ENCODE data around the gene KLF15.
A peak's percentile ranks its signal among the peaks of the same experiment; 100 is the strongest.

Gene KLF15

DNA sequence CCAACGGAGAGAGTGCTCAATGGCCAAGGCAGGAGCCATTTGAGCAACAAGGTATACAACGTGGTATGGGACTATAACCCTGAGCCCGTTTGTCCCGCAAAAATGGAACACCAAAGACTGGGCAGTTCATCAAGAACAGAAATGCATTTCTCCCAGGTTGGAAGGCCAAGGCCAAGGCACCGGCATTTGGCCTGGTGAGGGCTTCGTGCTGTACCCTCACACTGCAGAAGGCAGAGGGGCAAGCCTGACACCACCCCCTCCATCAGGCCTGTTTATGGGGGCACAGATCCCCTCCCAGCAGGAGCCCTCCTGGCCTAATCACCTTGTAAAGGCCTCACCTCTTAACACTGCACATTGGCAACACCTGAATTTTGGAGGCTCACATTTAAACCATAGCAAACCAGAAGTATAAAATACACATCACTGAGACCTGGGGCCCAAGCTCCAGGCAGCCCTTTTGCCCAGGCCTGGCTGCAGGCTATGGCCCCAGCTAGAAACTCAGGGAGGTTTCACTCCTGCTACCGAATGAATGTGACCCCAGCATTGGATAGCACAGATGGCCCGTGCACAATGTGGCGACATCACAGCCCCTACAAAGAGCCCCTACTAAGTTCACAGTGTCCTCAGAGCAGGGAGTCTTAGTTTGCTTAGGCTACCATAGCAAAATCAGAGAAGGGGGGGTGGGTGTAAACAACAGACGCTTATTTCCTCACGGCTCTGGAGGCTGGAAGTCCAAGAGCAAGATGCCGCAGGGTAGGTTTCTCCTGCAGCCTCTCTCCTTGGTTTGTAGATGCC is 47.1 kb downstream of the KLF15 start:
- no peak overlapping the region for H3K27ac ChIP-seq
- DNase-seq (ENCODE audit: low read depth, low spot score) = no peak

DNA sequence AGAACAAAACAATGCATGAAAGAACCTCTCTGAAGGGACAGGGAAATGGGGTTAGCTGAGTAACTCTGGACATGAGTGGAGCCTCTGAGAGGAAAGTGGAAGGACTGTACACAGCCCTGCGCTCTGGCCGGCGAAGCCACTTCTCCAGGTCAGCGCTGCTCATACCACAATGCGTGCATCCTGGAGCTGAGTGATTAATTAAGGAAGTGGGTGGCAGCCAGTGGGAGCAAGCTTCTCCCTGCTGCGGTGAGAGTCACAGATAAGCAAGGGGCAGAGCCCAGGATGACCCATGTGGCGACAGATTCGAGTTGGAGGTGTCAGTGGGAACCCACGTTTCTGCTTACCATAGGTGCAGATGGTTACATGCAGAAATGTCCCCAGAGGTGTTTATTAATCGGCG is 48.0 kb downstream of the KLF15 start:
- no peak for DNase-seq (ENCODE audit: low read depth, low spot score)
- H3K27ac ChIP-seq = no peak overlapping the region

DNA sequence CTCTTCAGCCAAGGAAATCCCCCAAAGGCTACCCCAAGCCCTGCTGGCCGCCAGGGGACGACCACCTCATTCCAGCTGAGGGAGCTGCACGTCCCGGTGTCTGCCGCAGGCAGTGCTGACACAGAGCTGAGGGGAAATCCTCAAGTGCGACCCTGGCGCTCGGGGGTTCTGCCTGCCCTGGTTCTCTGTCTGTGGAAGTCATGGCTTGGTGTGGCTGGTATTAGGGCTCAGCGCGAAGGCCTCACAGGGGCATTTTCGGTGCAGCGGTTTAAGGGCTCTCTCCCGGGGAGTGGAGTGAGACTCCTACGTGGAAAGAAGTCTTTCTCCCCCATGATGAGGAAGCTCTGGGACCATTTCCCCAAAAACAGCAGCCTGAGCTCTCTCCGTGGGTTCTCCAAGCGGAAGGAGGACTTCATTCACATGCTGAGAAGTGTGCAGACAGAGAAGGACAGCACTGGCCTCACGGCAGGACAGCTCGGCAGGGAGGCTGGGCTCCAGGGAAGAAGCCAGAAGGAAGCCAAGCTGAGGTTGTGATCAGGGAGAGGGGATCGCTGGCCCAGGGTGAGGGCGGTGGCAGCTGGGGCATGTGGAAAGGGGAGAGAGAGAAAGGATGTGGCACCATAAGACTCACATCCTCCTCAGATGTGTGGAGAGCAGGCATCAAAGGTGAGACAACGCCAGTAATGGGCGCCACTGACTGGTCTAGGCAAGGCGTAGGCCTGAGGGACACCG is 48.6 kb downstream of the KLF15 start:
- DNase-seq (ENCODE audit: low read depth, low spot score) = no peak

DNA sequence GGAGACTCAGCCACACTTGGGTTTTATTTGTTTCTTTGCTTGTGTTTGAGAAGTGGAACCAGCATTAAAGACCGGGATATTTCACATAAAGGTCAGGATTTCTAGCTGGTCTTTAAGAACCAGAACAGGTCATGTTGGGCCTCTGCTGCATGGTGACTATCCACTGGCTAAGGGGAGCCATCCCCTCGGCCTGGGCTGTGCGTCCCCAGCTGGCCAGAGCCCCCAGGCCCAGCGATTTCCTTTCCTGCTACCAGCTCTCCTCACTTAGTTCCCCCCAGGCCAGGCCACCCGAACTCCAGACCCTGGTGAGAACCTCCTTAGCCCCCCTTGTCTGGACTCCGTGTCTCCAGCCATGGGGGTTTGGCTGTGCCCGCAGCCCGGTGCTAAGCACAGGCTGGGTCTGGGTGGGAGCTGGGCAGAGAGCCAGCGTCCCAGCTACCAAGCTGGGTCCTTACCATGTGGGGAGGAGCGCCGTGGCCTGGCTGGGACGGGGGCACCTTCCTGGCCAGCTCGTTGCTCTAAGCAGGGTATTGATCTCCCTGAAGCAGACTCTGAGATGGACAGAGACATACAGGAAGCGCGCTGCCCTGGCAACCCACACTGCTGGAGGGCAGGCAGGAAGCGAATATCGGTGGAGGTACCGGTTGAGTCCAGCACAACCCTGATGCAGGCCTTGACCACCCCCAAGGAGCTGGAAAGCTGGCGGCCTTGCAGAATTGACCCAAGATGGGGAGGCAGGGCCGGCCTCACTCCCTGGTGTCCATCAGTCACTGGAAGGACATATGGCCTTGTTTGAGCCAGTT is 49.4 kb downstream of the KLF15 start:
- H3K27ac ChIP-seq = no peak overlapping the region

More for the DNA sequence above, 48.6 kb downstream of the KLF15 start:
- no peak overlapping the region for H3K27ac ChIP-seq

DNA sequence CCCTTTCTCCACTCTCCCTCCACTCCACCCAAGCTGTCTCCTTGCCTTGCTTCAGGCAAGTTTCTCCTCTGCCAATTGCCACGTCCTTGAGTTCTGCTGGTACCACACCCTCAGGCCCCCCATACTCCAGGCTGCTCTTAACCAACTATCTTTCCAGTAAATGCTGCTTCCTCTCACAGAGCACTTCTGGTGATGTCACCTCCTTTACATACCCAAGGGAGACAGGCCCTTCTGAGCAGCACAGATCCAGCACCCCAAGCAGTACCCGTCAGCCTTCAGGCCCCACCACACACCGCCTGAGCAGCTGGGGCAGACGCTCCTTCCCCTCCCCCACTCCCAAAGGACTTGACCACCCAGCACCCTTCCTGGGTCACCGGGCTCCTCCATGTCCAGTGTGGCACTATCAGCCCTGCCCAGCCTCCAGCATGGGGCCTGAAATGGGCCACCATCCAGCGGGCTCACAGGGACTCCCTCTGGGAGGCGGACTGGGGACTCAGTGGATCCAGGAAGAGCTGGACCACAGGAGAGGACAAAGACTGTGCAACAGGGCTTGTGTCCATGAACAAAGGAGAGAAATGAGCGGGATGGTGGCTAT is 50.2 kb downstream of the KLF15 start:
- no peak for DNase-seq (ENCODE audit: low read depth, low spot score)
- H3K27ac ChIP-seq = no peak overlapping the region

More for the DNA sequence above, 49.4 kb downstream of the KLF15 start:
- DNase-seq (ENCODE audit: low read depth, low spot score) = no peak

DNA sequence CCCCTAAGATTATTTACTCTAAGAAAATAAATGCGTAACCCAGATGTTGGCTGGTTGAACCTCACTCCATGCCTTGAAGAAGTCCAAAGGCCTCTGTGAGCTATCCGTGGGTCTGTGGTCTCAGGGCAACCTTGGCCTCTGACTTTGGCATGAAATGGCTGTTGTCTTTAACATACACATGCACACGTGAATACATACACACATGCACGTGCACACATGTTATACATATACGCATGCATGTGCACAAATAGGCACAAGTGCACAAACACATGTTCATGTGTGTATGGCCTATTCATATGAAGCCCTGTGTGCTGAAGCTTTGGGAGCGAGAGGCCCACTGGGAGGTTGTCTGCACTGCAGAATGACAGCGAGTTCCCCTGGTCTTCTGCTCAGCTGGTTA is 50.8 kb downstream of the KLF15 start:
- H3K27ac ChIP-seq = no peak overlapping the region
- no peak for DNase-seq (ENCODE audit: low read depth, low spot score)

DNA sequence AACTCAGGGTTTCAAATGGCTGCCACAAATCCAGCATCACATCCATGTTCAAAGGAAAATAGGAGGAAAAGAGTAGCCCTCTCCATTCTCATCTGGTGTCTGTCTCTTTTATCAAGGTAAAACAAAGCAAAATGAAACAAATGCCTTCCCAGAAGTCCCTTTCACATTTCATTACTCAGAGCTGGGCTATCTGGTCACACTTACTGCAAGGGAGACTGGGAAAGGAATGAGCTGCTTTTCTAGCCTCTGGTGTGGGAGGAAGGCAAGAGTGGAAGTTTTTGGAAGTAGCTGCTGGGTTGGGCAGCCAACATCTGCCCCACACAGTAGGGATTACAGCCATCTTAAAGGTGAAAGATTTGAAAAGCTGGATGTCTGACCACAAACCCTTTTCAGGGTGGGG is 51.8 kb downstream of the KLF15 start:
- peak overlapping the region; percentile 91 for H3K27ac ChIP-seq
- no peak for DNase-seq (ENCODE audit: low read depth, low spot score)

DNA sequence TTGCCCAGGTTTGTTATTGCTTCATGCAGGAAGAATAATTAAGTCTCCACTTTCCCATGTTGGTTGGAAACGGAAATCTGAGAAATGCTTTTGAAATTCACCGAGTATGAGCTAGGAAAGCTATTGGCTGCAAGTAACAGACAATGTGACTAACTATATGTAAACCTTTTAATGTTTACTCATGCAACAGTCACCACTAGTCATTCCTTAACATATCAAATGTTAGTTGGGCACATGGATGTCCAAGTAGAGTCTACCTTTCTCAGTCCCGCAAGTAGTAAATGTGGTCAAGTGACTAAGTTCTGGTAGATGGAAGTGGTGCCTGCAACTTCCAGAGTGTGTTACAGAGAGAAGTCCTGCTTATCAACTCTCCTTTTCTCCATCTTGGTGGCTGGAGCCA is 52.5 kb downstream of the KLF15 start:
- peak overlapping the region; percentile 91 for H3K27ac ChIP-seq
- peak; percentile 85 for DNase-seq (ENCODE audit: low read depth, low spot score)

DNA sequence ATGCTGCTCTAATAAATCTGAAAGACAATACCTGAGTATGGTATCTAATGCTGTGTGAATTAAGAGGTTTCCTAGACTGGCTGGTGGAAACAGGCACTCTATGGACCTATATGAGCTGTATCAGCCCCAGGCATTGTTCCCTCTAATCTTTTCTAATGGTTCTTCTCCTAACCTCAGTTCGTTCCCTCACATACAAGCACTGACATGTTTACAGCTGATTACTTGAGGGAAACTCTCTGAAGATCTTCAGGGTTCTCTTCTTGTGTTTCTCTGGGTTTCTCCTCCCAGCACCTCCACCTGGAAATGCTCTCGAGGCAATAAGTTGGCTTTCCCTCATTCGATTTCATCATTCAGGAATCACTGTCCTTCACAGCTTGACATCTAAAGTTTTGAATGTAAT is 52.9 kb downstream of the KLF15 start:
- peak overlapping the region; percentile 91 for H3K27ac ChIP-seq
- DNase-seq (ENCODE audit: low read depth, low spot score) = peak; percentile 18

DNA sequence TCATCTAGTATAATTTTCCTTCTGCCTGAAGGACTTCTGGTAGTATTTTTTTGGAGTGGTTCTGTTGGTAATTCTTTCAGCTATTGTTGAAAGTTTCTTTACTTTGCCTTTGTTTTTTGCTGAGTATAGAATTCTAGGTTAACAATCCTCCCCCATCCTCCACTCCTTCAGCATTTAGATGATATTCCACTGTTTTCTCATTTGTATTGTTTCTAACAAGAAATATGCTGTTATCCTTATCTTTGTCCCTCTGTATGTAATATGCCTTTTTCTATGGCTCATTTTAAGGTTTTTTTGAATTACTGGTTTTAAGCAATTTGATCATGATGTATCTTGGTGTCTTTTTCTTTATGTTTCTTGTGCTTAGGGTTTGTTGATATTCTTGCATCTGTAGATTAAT is 53.9 kb downstream of the KLF15 start:
- H3K27ac ChIP-seq = peak overlapping the region; percentile 91
- DNase-seq (ENCODE audit: low read depth, low spot score) = no peak

DNA sequence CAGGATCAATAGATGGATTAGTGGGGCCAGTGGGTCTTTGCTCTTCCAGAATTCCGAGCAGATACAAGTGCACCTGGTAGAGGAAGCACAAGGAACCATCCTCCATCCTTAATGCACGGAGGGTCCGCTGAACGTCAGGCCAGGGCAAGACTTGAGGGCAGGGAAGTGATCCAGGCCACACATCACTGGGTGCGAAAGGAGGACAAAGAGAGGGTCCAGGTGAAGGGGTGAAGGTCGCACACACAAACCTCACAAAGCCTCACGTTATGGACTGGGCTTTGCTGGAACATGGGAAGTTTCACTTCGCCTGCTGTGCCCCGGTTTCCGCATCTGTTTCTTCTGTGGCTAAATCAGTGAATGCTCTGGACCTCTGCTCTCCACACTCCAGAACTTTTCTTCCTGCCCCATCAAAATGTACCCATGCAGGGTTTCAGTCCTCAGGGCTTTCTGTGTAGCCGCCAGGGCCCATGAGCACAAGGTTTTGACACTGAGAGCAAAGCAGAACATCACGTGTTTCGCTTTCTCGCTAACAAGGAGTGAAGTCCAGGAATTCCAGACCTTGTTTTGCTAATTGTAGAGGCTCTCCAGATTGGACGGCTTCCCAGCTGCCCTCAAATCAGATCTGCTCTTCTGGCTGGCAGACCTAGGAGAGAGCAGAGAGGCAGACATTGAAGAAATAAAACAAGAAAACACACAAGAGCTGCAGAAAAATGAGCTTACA is 56.3 kb downstream of the KLF15 start:
- DNase-seq (ENCODE audit: low read depth, low spot score) = no peak
- no peak overlapping the region for H3K27ac ChIP-seq

DNA sequence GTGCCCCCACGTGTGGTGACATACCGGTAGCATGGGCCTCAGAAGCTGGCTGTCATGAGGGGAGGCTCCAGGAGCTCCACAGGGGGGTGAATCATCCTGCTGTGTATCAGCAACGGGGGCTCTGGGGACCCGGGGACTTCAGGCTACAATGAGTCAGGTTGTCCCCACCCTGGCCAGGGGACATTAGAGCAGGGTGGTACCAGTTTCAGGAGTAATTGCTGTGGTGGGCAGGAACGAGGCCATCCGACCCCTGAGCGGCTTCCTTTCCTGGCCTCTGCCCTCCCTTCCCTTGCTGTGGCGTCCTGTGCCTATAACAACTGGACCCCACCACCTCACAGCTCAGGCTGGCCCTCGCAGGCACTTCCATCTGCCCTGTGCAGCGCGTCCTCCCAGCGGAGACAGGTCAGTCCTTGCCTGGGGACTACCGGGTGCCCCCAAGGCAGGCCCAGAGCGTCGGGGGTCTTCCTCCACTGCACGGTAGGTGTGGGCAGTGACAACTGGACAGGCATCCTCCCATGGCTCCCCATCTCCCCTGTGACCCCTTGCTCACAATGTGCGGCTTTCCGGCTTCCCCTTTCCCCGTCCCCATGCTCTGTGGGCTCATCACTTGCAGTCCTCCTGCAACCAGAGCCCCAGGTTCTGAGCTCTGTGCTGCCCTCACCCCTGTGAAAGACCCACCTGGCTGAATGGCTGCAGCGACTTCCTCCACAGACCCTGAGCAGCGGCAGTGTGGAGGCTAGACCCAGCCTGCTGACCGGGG is 57.0 kb downstream of the KLF15 start:
- no peak overlapping the region for H3K27ac ChIP-seq
- DNase-seq (ENCODE audit: low read depth, low spot score) = no peak

DNA sequence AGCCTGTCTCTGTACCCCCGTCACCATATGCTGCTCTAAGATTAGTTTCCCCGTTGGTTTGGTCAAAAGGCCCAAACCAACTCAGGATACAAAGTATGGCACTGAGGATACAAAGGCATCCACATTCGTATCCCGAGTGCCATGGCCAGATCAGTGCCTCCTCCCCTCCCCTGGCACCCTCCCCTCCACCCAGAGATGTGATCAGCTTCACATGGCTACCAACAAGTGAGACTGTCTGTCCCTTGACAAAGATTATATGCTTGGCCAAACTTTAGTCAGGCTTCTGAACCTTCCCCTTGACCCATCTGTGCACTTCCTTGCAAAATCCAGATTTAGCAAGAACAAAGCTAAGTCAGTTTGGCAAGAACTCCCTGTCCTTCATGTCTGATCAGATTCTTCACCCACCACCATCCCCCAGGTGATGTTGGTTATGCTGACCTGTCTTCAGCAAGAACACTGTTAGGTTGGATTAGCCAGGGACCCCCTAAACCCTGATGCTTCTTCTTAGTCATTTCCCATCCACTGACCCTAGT is 61.7 kb downstream of the KLF15 start:
- H3K27ac ChIP-seq = no peak overlapping the region
- no peak for DNase-seq (ENCODE audit: low read depth, low spot score)

DNA sequence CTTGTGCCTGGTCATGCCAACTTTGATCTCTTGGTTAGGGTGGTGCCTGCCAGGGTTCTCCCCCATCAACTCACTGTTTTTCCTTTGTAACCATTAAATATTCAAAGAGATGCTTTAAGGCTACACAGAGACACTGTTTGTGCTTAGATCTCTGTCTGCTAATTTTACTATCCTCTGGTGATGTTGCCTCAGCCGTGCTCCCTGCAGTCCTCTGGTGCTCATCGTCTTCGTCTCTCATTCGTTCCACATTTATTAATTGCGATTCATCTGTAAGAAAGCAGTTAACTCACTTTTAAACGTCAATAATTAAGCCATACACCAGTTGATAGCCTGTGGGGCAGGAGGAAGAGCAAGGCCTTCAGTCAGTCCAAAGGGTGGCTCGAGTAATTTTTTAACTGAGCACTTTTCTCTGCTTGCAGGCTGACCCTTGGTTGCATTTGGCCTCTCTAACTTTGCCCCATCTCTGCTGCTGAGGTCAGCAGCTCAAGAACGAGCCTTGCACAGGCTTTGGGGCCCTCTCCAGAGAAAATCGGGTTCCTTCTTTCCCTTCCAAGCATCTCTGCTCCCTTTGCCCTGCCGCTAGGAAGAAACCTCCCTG is 62.9 kb downstream of the KLF15 start:
- no peak for DNase-seq (ENCODE audit: low read depth, low spot score)

DNA sequence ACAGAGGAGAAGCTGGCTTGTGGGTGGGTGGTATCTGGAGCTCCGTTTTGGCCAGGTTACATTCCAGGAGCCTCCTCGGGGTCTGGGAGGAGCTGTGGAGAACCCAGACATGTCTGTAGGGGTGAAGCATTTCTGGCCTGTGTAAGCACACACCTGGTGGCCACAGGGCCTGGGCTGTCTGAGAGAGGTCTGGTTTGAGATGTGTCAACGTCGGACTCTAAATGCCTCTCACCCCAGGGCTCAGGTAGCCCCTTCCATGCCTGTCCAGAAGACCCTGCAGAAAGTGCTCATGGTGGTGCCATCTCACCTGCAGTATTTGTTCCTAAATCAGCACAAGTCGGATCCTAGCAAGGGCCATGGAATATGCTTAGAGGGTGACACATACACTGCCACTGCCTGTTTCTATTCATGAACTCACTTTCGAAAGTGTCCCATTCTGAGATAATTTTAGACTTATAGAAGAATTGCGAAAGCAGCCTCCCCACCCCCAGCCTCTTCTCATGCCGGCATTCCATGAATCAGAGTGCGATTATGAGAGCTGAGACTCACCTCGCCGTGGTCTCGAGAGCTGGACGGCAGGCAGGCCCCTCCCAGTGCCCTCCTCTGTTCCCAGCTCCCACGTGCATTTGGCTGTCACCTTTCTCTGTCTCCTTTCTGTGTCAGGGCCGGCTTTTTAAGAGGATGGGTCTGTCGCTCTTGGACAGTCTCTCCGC is 63.7 kb downstream of the KLF15 start:
- no peak for DNase-seq (ENCODE audit: low read depth, low spot score)
- H3K27ac ChIP-seq = no peak overlapping the region

More for the DNA sequence above, 62.9 kb downstream of the KLF15 start:
- H3K27ac ChIP-seq = no peak overlapping the region

Data from epithelial cell of prostate (primary cell).